Measurements from ENCODE around the gene ASB6. TPM values are rescaled to one million over a fixed set of nuclear protein-coding genes. Genes with fewer than 3 reads are reported as not detected.

Gene ASB6
- total and polyA plus RNA-seq, 2 of the 13 experiments (the other 11 are each of a cell fraction or from before 2014, with no cell fraction given) = 8.2 to 8.4 TPM

- no peak for TF ChIP-seq ZNF710 (CRISPR knock-in tag; IDR thresholded peaks at IDR 0.05; ENCODE audit: borderline replicate concordance)
- no peak for TF ChIP-seq SMC3 (IDR thresholded peaks at IDR 0.05; ENCODE audit: low read length)
- no peak; the same call in 1 of the 2 replicates for TF ChIP-seq SAFB2 (CRISPR knock-in tag; IDR thresholded peaks at IDR 0.05; ENCODE audit: borderline replicate concordance, low read depth)
- no peak; the same call in 1 of the 2 replicates for TF ChIP-seq AHR (CRISPR knock-in tag; IDR thresholded peaks at IDR 0.05)
- no peak for TF ChIP-seq SIX4 (CRISPR knock-in tag; IDR thresholded peaks at IDR 0.05)
- TF ChIP-seq SMYD3 (CRISPR knock-in tag; IDR thresholded peaks at IDR 0.05) = no peak
- TF ChIP-seq NR0B2 (CRISPR knock-in tag; IDR thresholded peaks at IDR 0.05) = no peak; the same call in 1 of the 2 replicates
- peak; percentile 4 for TF ChIP-seq UBTF (CRISPR knock-in tag; IDR thresholded peaks at IDR 0.05)
- TF ChIP-seq ZBTB46 (CRISPR knock-in tag; IDR thresholded peaks at IDR 0.05; ENCODE audit: borderline replicate concordance) = no peak
- 0 out of 2 replicates have a peak, but pooled peaks have one; percentile 4 for TF ChIP-seq SNAPC2 (CRISPR knock-in tag; IDR thresholded peaks at IDR 0.05)
- no peak for TF ChIP-seq TIGD3 (CRISPR knock-in tag; IDR thresholded peaks at IDR 0.05; ENCODE audit: borderline replicate concordance)
- no peak for TF ChIP-seq DBP (CRISPR knock-in tag; IDR thresholded peaks at IDR 0.05; ENCODE audit: not compliant biosample characterization)
- TF ChIP-seq ATM (IDR thresholded peaks at IDR 0.05; ENCODE audit: borderline replicate concordance) = no peak
- TF ChIP-seq SUZ12 (IDR thresholded peaks at IDR 0.05; ENCODE audit: low read depth, low read length) = no peak
- TF ChIP-seq TARDBP (CRISPR knock-in tag; IDR thresholded peaks at IDR 0.05) = peak; percentile 48; the same call in 1 of the 2 replicates
- TF ChIP-seq ZNF251 (CRISPR knock-in tag; IDR thresholded peaks at IDR 0.05) = no peak
- no peak for TF ChIP-seq MLX (CRISPR knock-in tag; IDR thresholded peaks at IDR 0.05)
- no peak for TF ChIP-seq NFYB (CRISPR knock-in tag; IDR thresholded peaks at IDR 0.05)
Observed at GRCh38 chr9:129596541-129597331, 45.2 kb downstream of the ASB6 start (continued).
